Measurements from ENCODE around the gene KCNK6.

The KCNK6 gene

GRCh38 chr19:38298821-38299680 is 20.6 kb upstream of the KCNK6 start:
- no peak for DNase-seq

- no peak for DNase-seq
Observed at GRCh38 chr19:38303517-38304351, 15.9 kb upstream of the KCNK6 start, which contains the start of gene C19orf33. TSS of gene C19orf33 (plus strand) at chr19:38304251. CDS start at chr19:38304262, 11 bp downstream.

GRCh38 chr19:38304352-38304865 is 15.2 kb upstream of the KCNK6 start:
- DNase-seq = no peak

DNA sequence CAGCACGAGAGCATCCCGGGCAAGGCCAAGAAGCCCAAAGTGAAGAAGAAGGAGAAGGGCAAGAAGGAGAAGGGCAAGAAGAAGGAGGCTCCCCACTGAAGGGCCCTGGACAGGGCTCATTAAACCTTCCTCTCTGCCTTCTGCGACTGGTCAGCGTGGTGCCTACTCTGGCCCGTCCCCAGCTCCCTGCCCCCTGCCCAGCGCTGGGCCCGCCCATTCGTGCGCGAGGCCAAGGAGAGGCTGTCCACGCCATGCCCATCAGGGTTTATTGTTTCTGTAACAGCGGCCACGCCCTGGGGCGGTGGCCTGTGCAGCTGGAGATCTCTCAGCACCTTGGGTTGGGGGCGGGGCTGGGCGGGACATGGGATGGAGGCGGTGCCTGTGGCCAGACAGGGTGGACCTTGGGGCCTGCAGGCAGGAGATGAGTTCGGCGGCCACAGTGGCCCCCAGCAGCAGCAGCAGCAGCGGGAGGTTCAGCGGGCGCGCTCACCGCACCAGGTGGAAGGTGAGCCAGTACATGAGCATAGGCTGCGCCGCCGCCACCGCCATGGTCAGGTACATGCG is 14.7 kb upstream of the KCNK6 start:
- DNase-seq = peak; percentile 31

- DNase-seq = no peak
Observed at GRCh38 chr19:38306236-38306635, 13.4 kb upstream of the KCNK6 start.

DNA sequence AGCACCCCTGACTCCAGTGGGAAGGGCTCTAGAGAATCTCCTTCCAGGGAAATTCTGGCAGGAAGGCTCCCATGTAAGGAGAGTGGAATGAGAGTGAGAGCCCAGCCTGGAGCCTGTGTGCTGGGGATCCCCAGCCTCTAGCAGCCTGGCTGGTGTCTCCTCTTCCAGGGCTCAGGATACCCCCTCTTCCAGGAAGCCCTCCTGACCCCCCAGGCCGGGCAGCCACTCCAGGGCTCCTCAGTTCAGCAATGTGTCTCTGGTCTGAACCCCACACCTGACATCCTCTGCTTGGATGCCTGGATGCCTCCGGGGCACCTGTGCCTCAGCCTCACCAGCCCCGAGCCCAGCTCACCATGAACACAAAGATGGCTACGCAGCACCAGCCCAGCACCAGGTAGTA is 12.6 kb upstream of the KCNK6 start:
- DNase-seq = no peak

GRCh38 chr19:38307597-38307996 is 12.0 kb upstream of the KCNK6 start:
- DNase-seq = no peak

DNA sequence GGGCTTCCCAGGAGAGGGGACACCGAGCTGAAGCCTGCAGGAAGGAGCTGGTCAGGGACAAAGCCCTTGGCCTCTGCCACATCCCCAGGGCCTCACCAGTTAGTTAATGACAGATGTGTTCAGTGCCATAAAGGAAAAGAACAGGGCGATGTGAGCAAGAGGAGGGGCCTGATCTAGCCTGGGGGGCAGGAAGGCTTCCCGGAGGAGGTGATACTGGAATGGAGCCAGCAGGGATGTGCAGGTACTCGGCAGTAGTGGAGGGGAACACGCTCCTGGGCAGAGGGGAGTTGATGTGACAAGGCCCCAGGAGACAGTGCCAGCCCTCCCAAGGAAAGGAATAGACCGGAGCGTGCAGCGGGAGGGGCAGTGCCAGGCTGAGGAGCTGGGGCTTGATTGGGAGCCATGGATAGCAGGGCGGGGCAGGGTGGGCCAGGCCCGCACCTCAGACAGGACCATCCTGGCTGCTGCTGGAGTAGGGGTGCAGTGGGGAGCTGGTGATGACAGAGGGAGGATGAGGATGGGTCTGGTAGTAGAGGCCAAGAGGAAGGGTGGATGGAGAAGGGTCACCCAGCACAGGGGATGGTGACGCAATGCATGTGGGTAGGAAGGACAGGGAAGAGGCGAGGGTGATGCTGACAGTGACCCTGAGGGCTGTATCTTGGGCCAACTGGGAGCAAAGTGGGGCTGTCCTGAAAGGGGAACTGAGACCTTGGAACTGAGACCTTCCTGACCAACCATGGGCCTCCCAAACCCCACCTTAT is 11.5 kb upstream of the KCNK6 start:
- no peak for DNase-seq

DNA sequence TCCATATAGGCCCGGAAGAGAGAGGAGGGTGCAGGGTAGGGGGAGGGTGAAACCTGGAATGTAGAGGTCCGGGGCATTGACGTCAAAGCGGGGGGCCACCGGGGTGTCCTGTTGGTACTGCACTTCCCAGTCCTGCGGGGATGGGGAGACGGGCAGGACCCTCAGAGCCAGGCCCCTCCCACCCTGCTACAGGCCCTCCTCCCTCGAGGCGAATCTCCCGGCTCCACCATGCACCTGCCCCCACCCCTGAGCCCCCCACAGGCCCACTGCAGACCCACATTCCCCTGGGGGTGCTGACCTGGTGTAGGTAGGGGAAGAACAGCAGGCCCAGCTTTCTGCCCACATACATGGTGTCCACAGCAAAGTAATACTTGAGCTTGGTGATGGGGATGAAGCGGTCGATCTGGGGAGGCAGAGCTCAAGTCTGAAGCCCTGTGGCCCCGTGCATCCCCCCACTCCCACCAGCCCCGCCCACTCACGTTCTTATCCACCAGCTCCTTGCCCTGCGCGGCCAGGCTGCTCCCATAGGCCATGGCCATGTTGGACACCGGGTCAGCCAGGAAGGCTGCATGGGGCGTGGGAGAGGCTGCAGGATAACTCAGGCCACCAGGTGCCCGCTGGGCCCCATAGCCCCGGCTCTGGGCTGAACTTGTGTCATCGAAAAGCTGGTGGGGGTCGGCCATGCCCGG is 10.6 kb upstream of the KCNK6 start:
- no peak for DNase-seq

DNA sequence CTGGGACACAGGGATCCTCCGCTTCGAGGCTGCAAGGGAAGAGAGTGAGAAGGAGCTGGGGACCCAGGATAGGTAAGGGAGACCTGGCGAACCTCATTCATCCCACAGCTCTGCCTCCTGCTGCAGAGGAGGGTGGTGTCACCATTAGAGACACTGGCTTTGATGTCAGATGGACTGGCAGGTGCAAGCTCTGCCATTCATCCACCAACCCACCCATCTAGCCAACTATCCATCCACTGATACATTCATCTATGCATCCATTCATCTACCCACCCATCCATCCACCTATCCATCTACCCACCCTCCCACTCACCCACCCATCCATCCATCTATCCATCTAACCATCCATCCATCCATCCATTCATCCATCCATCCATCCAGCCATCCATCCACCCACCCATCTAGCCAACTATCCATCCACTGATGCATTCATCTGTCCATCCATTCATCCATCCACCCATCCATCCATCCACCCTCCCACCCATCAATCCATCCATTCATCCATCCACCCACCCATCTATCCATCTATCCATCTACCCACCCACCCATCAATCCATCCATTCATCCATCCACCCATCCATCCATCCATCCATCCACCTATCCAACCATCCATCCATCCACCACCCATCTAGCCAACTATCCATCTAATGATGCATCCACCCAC is 9.9 kb upstream of the KCNK6 start:
- DNase-seq = no peak

GRCh38 chr19:38310279-38310670 is 9.4 kb upstream of the KCNK6 start:
- no peak for DNase-seq

DNA sequence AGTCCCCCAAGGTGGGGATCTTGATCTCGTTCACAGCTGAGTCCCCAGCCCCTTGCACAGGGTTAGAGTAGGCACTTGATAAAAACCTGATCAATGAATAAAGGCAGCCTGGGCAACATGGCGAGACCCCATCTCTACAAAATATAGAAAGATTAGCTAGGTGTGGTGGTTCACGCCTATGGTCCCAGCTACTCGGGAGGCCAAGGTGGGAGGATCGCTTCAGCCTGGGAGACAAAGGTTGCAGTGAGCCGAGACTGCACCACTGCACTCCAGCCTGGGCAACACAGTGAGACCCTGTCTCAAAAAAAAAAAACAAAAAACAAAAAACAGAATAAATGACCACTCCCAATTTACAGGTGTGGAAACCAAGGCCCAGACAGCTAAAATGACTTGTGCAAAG is 8.7 kb upstream of the KCNK6 start:
- DNase-seq = no peak

DNA sequence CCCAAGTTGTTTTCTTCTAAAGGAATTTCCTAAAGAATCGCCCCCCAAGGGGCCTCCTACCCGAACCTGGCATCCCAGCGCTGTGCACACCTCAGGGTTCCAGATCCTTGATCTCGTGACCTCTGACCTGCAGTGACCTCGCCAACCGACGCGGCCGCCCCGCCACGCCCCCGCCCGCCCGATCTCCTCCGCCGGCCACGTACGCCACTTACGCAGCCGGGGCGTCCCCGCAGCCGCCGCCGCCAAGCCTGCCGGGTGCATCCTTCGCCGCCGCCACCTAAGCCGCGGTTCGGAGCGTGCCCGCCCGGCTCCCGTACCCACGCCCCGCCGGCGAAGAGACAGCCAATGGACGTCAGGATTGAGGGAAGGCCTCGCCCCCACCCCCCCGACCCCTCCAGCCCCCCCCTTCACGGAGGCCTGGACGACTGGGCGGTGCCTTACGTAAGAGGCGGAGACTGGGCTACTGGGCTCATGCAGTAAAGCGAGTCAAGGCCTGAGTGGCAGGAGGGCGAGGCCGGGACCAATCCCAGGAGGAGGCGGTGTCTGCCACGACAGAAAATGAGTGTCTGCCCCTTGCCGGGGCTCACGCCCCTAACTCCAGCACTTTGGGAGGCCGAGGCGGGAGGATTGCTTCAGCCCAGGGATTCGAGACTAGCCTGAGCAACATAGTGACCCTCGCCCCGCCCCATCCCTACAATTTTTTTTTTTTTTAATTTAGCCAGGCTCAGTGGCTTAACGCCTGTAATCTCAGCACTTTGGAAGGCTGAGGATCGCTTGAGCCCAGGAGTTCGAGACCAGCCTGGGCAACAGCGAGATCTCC is 3.8 kb upstream of the KCNK6 start, which contains the start of gene YIF1B:
Gene YIF1B (minus strand): TSS at position 291 of the 820 bp plus-strand sequence. CDS start 30 bp downstream, at position 261.
- peak; percentile 93 for DNase-seq

DNA sequence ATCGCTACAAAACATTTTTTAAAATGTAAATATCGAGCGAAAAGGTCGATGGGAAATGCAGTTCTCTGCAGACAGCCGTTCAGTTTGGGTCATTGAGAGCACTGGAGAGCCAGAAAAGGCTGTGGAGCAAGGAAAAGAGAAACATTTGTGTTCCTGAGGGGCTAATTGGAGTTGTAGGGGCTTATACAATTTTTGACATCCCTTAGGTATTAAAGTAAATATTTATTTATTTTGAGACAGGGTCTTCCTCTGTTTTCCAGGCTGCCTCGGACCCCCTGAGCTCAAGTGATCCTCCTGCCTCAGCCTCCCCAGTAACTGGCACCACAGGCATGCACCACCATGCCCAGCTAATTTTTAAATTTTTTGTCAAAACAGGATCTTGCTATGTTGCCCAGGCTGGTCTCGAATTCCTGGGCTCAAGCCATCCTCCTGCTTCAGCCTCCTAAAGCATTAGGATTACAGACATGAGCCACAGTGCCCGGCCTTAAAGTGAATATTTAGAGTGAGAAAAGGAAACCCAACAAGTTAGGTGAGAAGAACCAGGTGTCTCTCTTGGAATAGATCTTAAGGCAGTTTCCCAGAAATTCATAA is 3.1 kb upstream of the KCNK6 start:
- DNase-seq = no peak

DNA sequence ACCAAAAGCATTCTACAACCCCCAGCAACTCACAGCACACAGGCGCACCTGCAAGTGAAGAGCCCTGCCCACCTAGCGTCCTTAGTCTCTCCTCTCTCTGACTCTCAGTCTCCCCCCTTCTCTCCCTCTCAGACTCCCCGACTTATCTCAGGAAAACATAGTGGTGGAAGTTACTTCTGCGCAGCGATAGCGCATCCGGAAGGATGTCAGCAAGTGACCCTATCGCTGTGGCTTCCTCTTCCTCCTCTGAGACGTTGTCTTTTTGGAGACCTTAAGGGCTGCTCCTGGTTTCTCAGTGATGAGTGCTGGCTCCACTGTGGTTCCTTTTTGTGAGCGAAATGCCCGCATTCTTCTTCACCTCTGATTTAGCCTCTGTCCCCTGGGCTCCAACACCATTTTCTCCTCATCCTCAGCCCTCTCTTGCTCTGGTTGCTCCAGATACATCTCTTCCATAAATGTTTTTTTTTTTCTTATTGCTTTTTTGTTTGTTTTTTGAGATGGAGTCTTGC is 2.5 kb upstream of the KCNK6 start:
- no peak for DNase-seq

DNA sequence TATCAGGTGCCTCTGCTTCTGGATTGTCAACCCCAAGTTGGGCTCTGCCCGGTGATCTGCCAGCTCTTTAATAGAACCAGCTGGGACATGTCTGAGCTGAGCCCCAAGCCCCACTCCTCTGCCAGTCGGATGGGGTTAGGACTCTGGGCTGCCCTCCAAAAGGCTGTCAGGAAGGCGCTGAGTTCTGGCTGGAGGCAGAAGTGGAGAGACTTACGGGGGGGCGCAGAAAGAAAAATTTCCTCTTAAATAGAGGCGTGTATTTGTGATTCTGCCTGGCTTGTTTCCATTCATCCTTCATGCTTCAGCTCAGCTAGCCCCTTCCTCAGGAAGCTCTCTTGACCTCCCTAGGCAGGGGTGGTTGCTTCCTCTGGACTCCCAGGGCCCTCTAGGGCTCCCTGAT is 985 bp upstream of the KCNK6 start:
- no peak for DNase-seq

- no peak for DNase-seq
Observed at GRCh38 chr19:38320969-38321339, 1.3 kb downstream of the KCNK6 start.

- DNase-seq = no peak
Observed at GRCh38 chr19:38321646-38322196, 2.1 kb downstream of the KCNK6 start.

DNA sequence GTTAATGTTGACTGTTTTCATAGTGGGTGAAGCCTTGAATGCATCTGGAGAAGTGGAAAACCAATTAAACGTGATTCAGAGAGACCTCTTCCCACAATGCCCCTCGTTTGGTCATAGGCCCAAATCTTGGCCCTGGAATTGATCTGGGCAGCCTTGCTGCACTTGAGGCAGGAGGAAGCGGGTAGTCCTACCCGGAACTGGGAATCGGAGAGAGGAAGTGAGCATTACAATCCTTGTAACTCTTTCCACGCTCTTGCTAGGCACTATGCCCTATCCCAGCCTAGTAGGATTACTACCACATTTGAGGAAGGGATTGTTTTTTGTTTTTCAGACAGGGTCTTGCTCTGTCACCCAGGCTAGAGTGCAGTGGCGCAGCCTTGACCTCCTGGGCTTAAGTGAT is 3.6 kb downstream of the KCNK6 start:
- DNase-seq = no peak

DNA sequence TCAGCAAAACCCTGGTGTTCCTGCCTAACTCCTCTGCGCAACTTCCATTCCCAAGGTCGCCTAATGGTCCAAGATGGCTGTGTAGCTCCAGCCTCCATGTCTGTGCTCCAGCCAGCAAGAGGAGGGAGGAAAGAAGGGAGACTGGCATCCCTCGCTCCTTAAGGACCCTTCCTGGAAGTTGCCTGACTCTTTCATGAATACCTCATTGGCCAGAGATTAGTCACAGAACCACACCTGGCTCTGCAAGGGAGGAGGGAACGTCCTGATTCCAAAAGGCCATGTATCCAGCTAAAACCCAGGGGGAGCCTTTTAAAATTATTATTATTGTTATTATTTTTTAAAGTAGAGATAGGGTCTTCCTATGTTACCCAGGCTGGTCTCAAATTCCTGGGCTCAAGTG is 4.8 kb downstream of the KCNK6 start:
- DNase-seq = no peak

Data from NCI-H2029 treated with DMSO at 0.1 percent for 48 hours (cell line).